K562 (cell line): ENCODE results near the gene TMC1.

Experiments
- CC2D1A ChIP-seq: fragments of 450-650 bp; IDR thresholded peaks from 2 replicates; pipeline ENCODE4 v1.6.1; 2017; ENCODE audit warnings: mild to moderate bottlenecking
- EZH2 ChIP-seq: IDR thresholded peaks from 2 replicates; pipeline ENCODE4 v1.6.1; 2012; ENCODE audit warnings: low read depth, mild to moderate bottlenecking, inconsistent platforms, low read length, borderline replicate concordance
- HLTF ChIP-seq: fragments of 450-650 bp; IDR thresholded peaks from 2 replicates; pipeline ENCODE4 v1.6.1; 2016
- MXI1 ChIP-seq: IDR thresholded peaks from 2 replicates; pipeline ENCODE4 v1.6.1; 2011; ENCODE audit warnings: low read depth, mild to moderate bottlenecking, improper control_type of control experiment, low read length
- NFRKB ChIP-seq: fragments of 450-650 bp; IDR thresholded peaks from 2 replicates; pipeline ENCODE4 v1.6.1; 2016; ENCODE audit warnings: low read depth
- NFYB ChIP-seq: IDR thresholded peaks from 2 replicates; pipeline ENCODE4 v1.6.1; 2011; ENCODE audit warnings: mild to moderate bottlenecking, moderate library complexity; ENCODE audit not compliant: insufficient read length; ENCODE audit errors: extremely low read depth
- NR2C1 ChIP-seq, 2 experiments: fragments of 450-650 bp; IDR thresholded peaks; 2 replicates each; pipeline ENCODE4 v1.6.1; 2017; ENCODE audit warnings: mild to moderate bottlenecking in 2 of 2, antibody characterized with exemption in 1 of 2, inconsistent platforms in 1 of 2, missing compliant biosample characterization in 1 of 2, missing genetic modification characterization in 1 of 2
- POLR2A ChIP-seq: fragments of 450-650 bp; conservative IDR thresholded peaks from 2 replicates; pipeline ENCODE4 v1.6.1; 2016
- ZNF232 ChIP-seq: sonication (generic); formaldehyde crosslinking; IDR thresholded peaks from 2 replicates; pipeline ENCODE4 v1.8.0; 2022; ENCODE audit warnings: mild to moderate bottlenecking, missing genetic modification reagents
- TF ChIP-seq, protein P1 (sequence below): fragments of 250-450 bp; sonication (Bioruptor Pico); IDR thresholded peaks from 2 replicates; pipeline ENCODE4 v1.5.0; 2020; ENCODE audit warnings: mild to moderate bottlenecking
- TF ChIP-seq, protein P2 (sequence below), 3 experiments: IDR thresholded peaks in 2 of 3; conservative IDR thresholded peaks in 1 of 3; 2 replicates each; pipeline ENCODE4 v1.5.1; 2011 to 2012; ENCODE audit warnings: low read length in 3 of 3, mild to moderate bottlenecking in 3 of 3, control low read depth in 2 of 3, improper control_type of control experiment in 1 of 3, inconsistent platforms in 1 of 3, low read depth in 1 of 3, mixed read lengths in 1 of 3, moderate library complexity in 1 of 3; ENCODE audit not compliant: insufficient read depth in 2 of 3
- TF ChIP-seq, protein P3 (sequence below), 2 experiments: fragments of 450-650 bp in 1 of 2; sonication (generic) in 1 of 2; formaldehyde crosslinking in 1 of 2; IDR thresholded peaks; 2 replicates each; pipeline versions ENCODE4 v1.7.1 to v1.9.0; 2016 to 2022; ENCODE audit warnings: inconsistent platforms in 1 of 2, mild to moderate bottlenecking in 1 of 2, missing genetic modification reagents in 1 of 2
- TF ChIP-seq, protein P4 (sequence below): fragments of 250-450 bp; sonication (Bioruptor Pico); IDR thresholded peaks from 2 replicates; pipeline ENCODE4 v1.8.0; 2021; ENCODE audit warnings: mild to moderate bottlenecking, moderate library complexity

DNA sequence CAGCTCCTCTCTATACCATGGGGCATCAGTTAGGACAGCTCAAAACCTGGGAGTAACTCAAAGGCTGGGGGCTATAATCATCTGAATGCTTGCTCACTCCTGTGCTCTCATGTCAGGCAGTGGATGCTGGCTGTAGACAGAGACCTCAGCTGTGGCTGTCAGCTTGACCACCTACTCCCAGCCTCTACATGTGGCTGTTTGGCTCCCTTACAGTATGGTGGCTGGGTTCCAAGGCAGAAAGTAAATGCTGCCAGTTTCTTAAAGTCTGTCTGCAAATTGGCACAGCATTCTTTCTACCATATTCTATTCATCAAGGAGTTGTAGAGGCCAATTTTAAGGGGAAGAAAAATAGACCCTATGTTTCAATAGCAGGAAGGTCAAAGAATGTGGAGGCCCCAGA is 66.9 kb downstream of the TMC1 start:
- TF ChIP-seq, protein P1, sequence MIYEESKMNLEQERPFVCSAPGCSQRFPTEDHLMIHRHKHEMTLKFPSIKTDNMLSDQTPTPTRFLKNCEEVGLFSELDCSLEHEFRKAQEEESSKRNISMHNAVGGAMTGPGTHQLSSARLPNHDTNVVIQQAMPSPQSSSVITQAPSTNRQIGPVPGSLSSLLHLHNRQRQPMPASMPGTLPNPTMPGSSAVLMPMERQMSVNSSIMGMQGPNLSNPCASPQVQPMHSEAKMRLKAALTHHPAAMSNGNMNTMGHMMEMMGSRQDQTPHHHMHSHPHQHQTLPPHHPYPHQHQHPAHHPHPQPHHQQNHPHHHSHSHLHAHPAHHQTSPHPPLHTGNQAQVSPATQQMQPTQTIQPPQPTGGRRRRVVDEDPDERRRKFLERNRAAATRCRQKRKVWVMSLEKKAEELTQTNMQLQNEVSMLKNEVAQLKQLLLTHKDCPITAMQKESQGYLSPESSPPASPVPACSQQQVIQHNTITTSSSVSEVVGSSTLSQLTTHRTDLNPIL (CRISPR knock-in tag) = no peak
- TF ChIP-seq, protein P2, sequence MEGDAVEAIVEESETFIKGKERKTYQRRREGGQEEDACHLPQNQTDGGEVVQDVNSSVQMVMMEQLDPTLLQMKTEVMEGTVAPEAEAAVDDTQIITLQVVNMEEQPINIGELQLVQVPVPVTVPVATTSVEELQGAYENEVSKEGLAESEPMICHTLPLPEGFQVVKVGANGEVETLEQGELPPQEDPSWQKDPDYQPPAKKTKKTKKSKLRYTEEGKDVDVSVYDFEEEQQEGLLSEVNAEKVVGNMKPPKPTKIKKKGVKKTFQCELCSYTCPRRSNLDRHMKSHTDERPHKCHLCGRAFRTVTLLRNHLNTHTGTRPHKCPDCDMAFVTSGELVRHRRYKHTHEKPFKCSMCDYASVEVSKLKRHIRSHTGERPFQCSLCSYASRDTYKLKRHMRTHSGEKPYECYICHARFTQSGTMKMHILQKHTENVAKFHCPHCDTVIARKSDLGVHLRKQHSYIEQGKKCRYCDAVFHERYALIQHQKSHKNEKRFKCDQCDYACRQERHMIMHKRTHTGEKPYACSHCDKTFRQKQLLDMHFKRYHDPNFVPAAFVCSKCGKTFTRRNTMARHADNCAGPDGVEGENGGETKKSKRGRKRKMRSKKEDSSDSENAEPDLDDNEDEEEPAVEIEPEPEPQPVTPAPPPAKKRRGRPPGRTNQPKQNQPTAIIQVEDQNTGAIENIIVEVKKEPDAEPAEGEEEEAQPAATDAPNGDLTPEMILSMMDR (IDR thresholded peaks at IDR 0.05 in 2 of 3, conservative IDR thresholded peaks at IDR 0.05 in 1 of 3; ENCODE audit: insufficient read depth in 2 of 3, low read depth in 1 of 3, low read length in 3 of 3) = no peak
- no peak for TF ChIP-seq HLTF
- TF ChIP-seq, protein P3, sequence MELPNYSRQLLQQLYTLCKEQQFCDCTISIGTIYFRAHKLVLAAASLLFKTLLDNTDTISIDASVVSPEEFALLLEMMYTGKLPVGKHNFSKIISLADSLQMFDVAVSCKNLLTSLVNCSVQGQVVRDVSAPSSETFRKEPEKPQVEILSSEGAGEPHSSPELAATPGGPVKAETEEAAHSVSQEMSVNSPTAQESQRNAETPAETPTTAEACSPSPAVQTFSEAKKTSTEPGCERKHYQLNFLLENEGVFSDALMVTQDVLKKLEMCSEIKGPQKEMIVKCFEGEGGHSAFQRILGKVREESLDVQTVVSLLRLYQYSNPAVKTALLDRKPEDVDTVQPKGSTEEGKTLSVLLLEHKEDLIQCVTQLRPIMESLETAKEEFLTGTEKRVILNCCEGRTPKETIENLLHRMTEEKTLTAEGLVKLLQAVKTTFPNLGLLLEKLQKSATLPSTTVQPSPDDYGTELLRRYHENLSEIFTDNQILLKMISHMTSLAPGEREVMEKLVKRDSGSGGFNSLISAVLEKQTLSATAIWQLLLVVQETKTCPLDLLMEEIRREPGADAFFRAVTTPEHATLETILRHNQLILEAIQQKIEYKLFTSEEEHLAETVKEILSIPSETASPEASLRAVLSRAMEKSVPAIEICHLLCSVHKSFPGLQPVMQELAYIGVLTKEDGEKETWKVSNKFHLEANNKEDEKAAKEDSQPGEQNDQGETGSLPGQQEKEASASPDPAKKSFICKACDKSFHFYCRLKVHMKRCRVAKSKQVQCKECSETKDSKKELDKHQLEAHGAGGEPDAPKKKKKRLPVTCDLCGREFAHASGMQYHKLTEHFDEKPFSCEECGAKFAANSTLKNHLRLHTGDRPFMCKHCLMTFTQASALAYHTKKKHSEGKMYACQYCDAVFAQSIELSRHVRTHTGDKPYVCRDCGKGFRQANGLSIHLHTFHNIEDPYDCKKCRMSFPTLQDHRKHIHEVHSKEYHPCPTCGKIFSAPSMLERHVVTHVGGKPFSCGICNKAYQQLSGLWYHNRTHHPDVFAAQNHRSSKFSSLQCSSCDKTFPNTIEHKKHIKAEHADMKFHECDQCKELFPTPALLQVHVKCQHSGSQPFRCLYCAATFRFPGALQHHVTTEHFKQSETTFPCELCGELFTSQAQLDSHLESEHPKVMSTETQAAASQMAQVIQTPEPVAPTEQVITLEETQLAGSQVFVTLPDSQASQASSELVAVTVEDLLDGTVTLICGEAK (IDR thresholded peaks at IDR 0.05) = no peak
- TF ChIP-seq, protein P3 (CRISPR knock-in tag; IDR thresholded peaks at IDR 0.05) = no peak
- no peak for TF ChIP-seq POLR2A
- TF ChIP-seq NFYB = no peak
- TF ChIP-seq NR2C1 (IDR thresholded peaks at IDR 0.05) = no peak
- no peak for TF ChIP-seq NR2C1 (tag; IDR thresholded peaks at IDR 0.05)
- no peak for TF ChIP-seq ZNF232
- no peak for TF ChIP-seq EZH2
- no peak for TF ChIP-seq NFRKB
- TF ChIP-seq, protein P4, sequence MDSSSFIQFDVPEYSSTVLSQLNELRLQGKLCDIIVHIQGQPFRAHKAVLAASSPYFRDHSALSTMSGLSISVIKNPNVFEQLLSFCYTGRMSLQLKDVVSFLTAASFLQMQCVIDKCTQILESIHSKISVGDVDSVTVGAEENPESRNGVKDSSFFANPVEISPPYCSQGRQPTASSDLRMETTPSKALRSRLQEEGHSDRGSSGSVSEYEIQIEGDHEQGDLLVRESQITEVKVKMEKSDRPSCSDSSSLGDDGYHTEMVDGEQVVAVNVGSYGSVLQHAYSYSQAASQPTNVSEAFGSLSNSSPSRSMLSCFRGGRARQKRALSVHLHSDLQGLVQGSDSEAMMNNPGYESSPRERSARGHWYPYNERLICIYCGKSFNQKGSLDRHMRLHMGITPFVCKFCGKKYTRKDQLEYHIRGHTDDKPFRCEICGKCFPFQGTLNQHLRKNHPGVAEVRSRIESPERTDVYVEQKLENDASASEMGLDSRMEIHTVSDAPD = no peak
- TF ChIP-seq MXI1 = no peak
- TF ChIP-seq CC2D1A = no peak
